K562 (cell line): ENCODE data around the gene ARHGAP26.

Source experiments
- CC2D1A ChIP-seq: fragments of 450-650 bp; IDR thresholded peaks from 2 replicates; pipeline ENCODE4 v1.6.1; 2017; ENCODE audit warnings: mild to moderate bottlenecking
- CLOCK ChIP-seq: fragments of 250-450 bp; sonication (Bioruptor Pico); IDR thresholded peaks from 2 replicates; pipeline ENCODE4 v1.4.0; 2020; ENCODE audit warnings: mild to moderate bottlenecking, moderate library complexity, borderline replicate concordance
- EGR1 ChIP-seq: fragments of 450-650 bp; conservative IDR thresholded peaks from 2 replicates; pipeline ENCODE4 v1.6.1; 2017; ENCODE audit warnings: mild to moderate bottlenecking
- EZH2 ChIP-seq: IDR thresholded peaks from 2 replicates; pipeline ENCODE4 v1.6.1; 2012; ENCODE audit warnings: low read depth, mild to moderate bottlenecking, inconsistent platforms, low read length, borderline replicate concordance
- HDAC2 ChIP-seq: fragments of 450-650 bp; IDR thresholded peaks from 2 replicates; pipeline ENCODE4 v1.6.1; 2016; ENCODE audit warnings: mild to moderate bottlenecking
- POLR2A ChIP-seq: fragments of 450-650 bp; conservative IDR thresholded peaks from 2 replicates; pipeline ENCODE4 v1.6.1; 2016
- POLR2AphosphoS5 ChIP-seq: IDR thresholded peaks from 2 replicates; pipeline ENCODE4 v1.6.1; 2011; ENCODE audit warnings: mild to moderate bottlenecking, low read depth, low read length, moderate library complexity; ENCODE audit not compliant: control insufficient read depth, insufficient read depth
- REST ChIP-seq, 2 experiments: fragments of 450-650 bp; formaldehyde crosslinking in 1 of 2; IDR thresholded peaks; 2 replicates each; pipeline versions ENCODE4 v1.4.0 to v1.6.1; 2014 to 2020; ENCODE audit warnings: mild to moderate bottlenecking in 2 of 2, borderline replicate concordance in 1 of 2, low read depth in 1 of 2
- TAF15 ChIP-seq: fragments of 200-400 bp; formaldehyde crosslinking; IDR thresholded peaks from 2 replicates; pipeline ENCODE4 v1.6.1; 2017; ENCODE audit warnings: mild to moderate bottlenecking, low read depth, low read length, moderate library complexity
- TGIF2 ChIP-seq: sonication (generic); formaldehyde crosslinking; IDR thresholded peaks from 2 replicates; pipeline ENCODE4 v1.8.1; 2022; ENCODE audit warnings: mild to moderate bottlenecking, missing genetic modification reagents, moderate library complexity
- ZNF57 ChIP-seq: fragments of 450-650 bp; formaldehyde crosslinking; IDR thresholded peaks from 2 replicates; pipeline ENCODE4 v1.4.0; 2020; ENCODE audit warnings: mild to moderate bottlenecking, moderate library complexity
- TF ChIP-seq, protein P1 (sequence below): IDR thresholded peaks from 3 replicates; pipeline ENCODE4 v1.6.1; 2011; ENCODE audit warnings: borderline replicate concordance, mild to moderate bottlenecking; ENCODE audit not compliant: insufficient read length, insufficient read depth
- TF ChIP-seq, protein P2 (sequence below): sonication (generic); formaldehyde crosslinking; IDR thresholded peaks from 2 replicates; pipeline ENCODE4 v1.8.1; 2022; ENCODE audit warnings: missing genetic modification reagents

GRCh38 chr5:142913728-142914338, 143.7 kb downstream of the ARHGAP26 start:
- TF ChIP-seq, protein P1, sequence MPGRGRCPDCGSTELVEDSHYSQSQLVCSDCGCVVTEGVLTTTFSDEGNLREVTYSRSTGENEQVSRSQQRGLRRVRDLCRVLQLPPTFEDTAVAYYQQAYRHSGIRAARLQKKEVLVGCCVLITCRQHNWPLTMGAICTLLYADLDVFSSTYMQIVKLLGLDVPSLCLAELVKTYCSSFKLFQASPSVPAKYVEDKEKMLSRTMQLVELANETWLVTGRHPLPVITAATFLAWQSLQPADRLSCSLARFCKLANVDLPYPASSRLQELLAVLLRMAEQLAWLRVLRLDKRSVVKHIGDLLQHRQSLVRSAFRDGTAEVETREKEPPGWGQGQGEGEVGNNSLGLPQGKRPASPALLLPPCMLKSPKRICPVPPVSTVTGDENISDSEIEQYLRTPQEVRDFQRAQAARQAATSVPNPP: no peak
- TF ChIP-seq EGR1 (no peak), HDAC2 (no peak), CLOCK (no peak), POLR2AphosphoS5 (no peak), REST (IDR thresholded peaks at IDR 0.05; ENCODE audit: borderline replicate concordance) (no peak), REST (CRISPR knock-in tag; IDR thresholded peaks at IDR 0.05; ENCODE audit: low read depth) (no peak), ZNF57 (CRISPR knock-in tag) (no peak), TAF15 (no peak), TGIF2 (CRISPR knock-in tag) (no peak), CC2D1A (no peak), POLR2A (no peak), EZH2 (no peak)
- TF ChIP-seq, protein P2, sequence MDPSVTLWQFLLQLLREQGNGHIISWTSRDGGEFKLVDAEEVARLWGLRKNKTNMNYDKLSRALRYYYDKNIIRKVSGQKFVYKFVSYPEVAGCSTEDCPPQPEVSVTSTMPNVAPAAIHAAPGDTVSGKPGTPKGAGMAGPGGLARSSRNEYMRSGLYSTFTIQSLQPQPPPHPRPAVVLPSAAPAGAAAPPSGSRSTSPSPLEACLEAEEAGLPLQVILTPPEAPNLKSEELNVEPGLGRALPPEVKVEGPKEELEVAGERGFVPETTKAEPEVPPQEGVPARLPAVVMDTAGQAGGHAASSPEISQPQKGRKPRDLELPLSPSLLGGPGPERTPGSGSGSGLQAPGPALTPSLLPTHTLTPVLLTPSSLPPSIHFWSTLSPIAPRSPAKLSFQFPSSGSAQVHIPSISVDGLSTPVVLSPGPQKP (CRISPR knock-in tag): no peak
